Measurements from ENCODE around the gene TOR4A.

DNA sequence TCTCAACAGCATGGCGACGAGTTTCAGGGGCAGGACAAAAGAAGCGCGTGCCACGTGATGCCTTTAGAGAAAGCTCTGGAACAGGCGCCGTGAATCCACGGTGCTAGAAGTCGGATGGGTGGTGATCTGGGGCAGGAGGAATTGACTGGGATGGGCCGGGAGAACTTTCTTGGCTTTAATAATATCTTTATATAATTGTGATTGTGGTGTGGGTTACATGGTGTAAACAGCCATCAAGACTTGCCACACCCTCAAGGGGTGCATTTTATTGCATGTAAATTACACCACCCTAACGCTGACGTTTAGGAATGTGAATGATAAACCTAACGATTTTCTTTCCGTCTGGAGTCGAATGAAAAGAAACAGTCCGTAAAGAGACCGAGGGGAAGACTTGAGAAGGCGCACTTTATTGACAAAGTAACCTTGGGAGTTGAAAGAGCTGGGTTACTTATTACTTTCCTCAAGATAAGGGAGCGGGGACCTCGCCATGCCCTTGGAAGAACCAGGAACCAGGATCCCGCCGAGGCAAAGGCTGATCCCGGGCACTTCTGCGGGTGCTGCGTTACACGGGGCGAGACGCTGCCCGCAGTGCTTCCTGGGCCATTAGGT, 16.1 kb downstream of the TOR4A start:
- TF ChIP-seq EZH2 (IDR thresholded peaks at IDR 0.05; ENCODE audit: low read depth, unreplicated experiment) = no peak
- TF ChIP-seq, protein P1, sequence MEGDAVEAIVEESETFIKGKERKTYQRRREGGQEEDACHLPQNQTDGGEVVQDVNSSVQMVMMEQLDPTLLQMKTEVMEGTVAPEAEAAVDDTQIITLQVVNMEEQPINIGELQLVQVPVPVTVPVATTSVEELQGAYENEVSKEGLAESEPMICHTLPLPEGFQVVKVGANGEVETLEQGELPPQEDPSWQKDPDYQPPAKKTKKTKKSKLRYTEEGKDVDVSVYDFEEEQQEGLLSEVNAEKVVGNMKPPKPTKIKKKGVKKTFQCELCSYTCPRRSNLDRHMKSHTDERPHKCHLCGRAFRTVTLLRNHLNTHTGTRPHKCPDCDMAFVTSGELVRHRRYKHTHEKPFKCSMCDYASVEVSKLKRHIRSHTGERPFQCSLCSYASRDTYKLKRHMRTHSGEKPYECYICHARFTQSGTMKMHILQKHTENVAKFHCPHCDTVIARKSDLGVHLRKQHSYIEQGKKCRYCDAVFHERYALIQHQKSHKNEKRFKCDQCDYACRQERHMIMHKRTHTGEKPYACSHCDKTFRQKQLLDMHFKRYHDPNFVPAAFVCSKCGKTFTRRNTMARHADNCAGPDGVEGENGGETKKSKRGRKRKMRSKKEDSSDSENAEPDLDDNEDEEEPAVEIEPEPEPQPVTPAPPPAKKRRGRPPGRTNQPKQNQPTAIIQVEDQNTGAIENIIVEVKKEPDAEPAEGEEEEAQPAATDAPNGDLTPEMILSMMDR (conservative IDR thresholded peaks at IDR 0.05; ENCODE audit: low read depth in 2 of 2) = no peak
- no peak for TF ChIP-seq CREB1 (CRISPR knock-in tag; IDR thresholded peaks at IDR 0.05; ENCODE audit: low read depth)
- TF ChIP-seq, protein P2, sequence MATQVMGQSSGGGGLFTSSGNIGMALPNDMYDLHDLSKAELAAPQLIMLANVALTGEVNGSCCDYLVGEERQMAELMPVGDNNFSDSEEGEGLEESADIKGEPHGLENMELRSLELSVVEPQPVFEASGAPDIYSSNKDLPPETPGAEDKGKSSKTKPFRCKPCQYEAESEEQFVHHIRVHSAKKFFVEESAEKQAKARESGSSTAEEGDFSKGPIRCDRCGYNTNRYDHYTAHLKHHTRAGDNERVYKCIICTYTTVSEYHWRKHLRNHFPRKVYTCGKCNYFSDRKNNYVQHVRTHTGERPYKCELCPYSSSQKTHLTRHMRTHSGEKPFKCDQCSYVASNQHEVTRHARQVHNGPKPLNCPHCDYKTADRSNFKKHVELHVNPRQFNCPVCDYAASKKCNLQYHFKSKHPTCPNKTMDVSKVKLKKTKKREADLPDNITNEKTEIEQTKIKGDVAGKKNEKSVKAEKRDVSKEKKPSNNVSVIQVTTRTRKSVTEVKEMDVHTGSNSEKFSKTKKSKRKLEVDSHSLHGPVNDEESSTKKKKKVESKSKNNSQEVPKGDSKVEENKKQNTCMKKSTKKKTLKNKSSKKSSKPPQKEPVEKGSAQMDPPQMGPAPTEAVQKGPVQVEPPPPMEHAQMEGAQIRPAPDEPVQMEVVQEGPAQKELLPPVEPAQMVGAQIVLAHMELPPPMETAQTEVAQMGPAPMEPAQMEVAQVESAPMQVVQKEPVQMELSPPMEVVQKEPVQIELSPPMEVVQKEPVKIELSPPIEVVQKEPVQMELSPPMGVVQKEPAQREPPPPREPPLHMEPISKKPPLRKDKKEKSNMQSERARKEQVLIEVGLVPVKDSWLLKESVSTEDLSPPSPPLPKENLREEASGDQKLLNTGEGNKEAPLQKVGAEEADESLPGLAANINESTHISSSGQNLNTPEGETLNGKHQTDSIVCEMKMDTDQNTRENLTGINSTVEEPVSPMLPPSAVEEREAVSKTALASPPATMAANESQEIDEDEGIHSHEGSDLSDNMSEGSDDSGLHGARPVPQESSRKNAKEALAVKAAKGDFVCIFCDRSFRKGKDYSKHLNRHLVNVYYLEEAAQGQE (IDR thresholded peaks at IDR 0.05; ENCODE audit: unreplicated experiment) = no peak
- no peak for TF ChIP-seq POLR2AphosphoS5 (IDR thresholded peaks at IDR 0.05; ENCODE audit: low read depth)
- TF ChIP-seq EZH2phosphoT487 (IDR thresholded peaks at IDR 0.05; ENCODE audit: unreplicated experiment) = no peak
- no peak for TF ChIP-seq ZNF114 (CRISPR knock-in tag; IDR thresholded peaks at IDR 0.05)
- TF ChIP-seq NANOG (IDR thresholded peaks at IDR 0.05; ENCODE audit: borderline replicate concordance) = no peak
- no peak for TF ChIP-seq ZNF462 (CRISPR knock-in tag; IDR thresholded peaks at IDR 0.05)

Data from GM23338 (cell line).